Fibroblast of skin of back (primary cell): ENCODE results near the gene PLA2G6.
"Not testable (repeated sequence)": the region's sequence is repeated elsewhere in the genome, so short reads cannot be mapped to it uniquely, and the experiment has no call there.

Experiments
- DNase-seq: peaks from one replicate; pipeline ENCODE4 v3.0.0-alpha.2; 2013

Gene PLA2G6

GRCh38 chr22:38082986-38083710 is 98.5 kb downstream of the PLA2G6 start:
- DNase-seq: no peak

GRCh38 chr22:38081941-38082828 is 99.4 kb downstream of the PLA2G6 start:
- no peak for DNase-seq

DNA sequence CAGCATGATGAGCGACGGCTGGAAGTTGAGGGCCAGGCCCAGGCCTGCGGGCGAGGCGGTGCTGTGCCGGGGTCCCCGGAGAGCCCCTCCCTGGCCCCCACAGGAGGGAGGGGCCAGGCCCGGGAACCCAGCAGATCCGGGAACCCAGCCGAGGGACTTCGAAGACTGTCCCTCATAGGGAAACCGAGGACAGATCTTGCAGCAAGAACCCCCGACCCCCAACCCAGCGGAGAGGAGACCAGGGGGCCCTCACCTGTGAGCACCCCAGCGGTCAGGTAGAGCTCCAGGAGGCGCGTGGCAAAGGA is 100.0 kb downstream of the PLA2G6 start:
- no peak for DNase-seq

DNA sequence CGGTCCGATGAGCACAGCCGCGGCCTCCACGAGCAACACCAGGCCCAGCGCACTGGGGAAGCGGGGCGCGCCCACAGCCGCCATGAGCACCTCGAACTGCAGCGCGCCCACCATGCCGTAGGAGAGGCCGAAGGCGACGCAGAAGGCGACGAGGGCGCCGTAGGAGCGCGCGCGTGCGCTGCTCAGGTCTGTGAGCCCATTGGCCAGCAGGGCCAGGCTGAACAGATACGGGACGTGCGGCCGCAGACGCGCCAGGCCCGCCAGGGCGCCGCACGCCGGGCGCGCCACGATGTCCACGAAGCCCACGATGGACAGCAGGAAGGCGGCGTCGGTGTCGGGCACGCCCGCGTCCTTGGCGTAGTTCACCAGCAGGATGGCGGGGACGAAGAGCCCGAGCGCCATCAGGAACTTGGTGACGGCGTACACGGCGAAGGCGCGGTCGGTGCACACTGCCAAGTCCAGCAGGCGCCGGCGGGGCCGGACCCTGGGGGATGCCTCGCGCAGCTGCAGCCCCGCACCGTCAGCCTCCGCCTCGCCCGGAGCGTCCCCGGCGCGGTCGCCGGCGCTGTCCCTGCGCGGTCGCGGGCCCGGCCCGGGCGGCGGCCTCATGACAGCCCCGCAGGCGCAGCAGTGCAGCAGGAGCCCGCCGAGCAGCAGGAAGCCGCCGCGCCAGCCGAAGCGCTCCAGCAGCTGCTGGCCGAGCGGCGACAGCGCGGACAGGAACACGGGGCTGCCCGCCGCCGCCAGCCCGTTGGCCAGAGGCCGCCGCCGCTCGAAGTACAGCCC is 100.6 kb downstream of the PLA2G6 start:
- peak; percentile 52 for DNase-seq

DNA sequence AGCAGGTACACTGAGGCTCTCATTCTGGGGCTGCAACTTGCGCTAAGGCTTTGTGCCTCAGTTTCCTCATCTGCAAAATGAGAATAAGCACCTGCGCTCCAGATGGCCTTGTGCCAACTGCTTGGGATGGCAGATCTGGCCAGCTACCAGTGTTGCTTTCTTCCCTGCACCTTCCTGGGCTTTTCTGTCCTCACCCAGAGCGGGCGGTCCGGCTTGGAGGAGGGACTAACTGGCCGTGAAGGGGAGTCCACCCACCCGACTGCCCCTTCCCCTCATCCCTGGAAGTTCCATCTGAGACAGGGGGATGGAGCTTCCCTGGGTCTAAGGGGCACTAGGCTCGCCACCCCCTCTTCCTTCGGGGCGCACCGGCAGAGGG is 101.2 kb downstream of the PLA2G6 start:
- no peak for DNase-seq

- no peak for DNase-seq
Measured at GRCh38 chr22:38079804-38080203, 101.8 kb downstream of the PLA2G6 start.

DNA sequence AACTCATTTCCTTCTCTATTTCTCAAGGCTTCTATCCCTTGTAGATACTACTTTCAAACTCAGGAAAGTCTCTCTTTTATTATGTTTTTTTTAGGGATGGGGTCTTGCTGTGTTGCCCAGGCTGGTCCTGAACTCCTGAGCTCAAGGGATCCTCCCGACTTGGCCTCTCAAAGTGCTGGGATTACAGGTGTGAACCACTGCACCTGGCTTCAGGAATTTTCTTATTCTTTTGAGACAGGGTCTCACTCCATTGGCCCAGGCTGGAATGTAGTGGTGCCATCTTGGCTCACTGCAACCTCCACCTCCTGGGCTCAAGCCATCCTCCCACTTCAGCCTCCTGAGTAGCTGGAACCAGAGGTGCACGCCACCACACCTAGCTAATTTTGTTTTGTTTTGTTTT is 102.4 kb downstream of the PLA2G6 start:
- DNase-seq: not testable (repeated sequence)

DNA sequence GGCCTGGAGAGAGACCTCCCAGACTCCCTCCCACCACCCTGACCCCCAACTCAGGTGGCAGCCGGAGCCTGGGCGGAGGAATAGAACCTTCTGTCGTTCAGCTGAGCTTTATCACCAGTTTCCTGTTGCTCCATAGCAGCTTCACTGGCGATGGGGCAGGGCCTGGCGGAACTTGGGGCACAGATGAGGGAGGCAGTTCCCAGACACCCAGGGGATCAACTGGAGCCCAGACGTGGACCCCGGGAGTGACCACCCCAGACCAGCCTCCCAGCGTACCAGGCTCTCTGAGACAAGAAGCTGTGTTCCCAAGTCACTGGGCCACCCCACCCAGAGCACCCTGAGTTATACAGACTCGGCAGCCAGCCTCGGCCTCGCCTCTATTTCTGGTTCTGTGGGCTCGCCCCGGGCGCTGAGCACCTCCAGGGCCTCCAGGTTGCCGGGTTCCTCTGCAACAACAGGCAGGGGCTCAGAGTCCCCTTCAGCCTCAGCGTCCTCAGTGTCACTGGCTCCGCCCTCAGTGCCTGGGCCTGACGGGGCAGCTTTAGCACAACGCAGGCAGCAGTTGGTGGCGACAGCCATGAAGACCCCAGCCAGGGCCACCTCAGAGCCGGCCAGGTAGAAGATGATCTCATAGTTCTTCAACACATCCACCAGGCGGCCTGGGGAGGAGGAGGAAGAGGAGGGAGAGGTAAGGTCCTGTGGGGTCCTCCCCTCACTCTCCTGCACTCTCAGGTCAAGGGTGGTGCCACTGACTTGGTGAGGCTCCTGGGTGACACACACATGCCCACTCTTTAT is 103.4 kb downstream of the PLA2G6 start:
- no peak for DNase-seq

DNA sequence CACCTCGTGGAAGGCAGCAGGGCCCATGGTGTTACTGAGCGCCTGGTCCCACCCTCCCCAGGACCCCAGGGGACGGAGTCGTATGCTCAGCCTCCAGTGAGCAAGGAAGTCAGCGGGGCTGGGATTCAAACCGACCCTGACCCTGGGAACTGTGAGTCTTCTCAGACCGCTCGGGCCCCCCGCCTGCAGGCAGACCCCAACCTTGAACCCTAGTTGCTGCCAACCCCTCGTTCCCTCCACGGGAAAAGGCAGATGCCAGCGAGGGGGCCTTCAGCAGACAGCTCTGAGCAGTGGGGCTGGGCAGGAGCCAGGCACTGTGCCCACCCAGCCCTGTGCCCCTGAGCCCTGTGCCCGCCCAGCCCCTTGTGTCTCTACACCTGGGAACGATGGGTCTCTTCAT is 104.0 kb downstream of the PLA2G6 start:
- no peak for DNase-seq

DNA sequence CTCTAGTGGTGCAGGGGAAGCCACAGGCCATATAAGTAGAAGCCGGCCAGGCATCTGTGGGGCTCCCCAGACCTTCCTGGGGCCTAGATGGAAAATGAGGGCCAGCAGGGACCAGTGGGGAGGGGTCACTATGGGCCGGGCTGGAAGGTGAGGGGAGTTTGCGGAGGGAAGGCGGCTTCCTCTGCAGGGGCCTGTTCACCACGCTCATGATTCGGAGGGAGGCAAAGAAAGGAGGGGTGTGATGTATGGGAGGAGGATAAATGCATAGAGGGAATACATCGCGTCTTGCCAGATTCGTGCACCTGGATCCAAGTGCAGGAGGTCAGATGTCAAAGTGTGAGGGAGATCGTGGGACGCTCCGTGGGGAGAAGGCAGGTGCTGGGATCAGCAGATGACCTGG is 104.5 kb downstream of the PLA2G6 start:
- DNase-seq: no peak

DNA sequence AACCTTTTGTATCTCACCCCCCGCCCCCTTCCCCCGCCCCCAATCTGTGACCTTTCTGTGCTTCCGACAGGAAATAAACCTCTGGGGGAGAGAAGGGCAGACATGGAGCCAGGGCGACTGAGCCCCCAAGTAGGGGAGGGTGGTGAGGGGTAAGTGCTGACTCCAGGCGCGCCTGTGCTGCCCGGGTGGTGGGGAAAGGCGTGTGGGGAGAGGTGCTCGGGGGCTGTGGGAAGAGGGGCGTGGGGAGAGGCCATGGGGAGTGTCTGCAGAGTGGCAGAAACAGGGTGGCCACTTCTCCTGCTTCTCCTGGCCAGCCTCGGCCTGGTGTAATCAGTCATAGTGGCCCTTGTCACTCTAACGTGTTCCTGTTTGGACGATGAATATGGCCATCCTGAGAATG is 105.7 kb downstream of the PLA2G6 start:
- no peak for DNase-seq

DNA sequence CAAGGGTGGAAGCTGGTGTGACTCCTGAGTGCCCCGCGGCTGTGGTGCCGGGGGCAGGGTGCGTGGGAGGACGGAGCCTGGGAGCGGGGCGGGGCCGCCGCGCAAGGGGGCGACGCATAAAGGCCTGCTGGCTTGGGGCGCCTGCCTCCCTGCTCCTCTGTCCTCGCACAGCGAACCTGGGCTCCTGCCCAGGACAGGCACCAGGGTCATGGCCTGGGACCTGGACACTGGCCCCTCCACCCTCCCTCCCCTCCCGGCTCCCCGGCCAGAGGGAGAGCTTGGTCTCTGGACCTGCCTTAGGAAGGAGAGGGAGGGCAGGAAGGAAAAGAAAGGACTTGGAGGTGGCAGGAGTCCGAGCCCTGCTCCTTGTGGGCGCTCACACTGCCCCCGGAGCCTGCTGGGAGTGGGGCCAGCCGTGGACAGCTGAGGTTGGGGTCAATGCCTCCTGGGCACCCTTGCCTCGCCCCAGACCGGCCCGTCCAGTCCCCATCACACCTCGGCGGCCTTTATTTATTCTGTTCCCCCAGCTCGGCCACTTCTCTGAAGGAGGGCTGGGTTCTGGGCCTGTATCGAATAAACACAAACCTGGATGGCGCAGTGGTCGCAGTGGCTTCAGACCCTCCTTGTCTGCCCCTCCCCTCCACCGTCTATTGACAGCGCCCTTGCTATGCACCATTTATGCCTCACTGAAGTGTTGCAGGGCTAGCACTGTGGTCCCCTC is 106.4 kb downstream of the PLA2G6 start:
- DNase-seq: no peak

DNA sequence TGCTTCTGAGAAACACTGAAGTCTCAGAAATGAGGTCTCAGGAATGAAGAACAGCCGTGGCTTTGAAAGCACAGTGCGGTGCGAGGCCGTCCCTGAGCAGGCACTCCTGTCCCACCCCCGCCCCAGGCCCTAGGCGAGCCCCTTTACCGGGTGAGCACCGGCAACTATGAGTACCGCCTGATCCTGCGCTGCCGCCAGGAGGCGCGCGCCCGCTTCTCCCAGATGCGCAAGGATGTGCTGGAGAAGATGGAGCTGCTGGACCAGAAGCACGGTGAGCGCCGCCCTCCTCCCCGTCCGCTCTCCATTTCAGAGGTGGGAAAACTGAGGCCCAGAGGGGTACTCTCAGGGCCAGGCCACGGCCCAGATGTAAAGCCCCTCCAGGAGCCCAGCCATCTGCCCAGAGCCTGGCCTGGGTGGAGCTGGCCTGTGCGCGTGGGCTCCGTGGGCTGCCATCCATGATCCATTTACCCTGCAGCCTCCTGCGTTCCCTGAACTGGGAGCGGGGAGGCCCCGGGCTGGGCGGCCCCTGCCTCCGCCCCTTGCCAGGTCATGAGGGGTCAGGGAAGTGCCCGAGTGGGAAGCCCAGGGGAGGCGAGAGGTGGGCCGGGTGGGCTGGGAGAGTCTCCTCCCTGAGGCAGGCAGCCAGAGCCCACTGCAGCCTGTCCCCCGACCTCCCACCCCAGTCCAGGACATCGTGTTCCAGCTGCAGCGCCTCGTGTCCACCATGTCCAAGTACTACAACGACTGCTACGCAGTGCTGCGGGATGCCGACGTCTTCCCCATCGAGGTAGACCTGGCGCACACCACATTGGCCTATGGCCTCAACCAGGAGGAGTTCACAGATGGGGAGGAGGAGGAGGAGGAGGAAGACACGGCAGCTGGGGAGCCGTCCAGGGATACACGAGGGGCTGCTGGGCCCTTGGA is 107.2 kb downstream of the PLA2G6 start:
- peak; percentile 36 for DNase-seq

GRCh38 chr22:38073150-38074130 is 108.2 kb downstream of the PLA2G6 start:
- no peak for DNase-seq

- no peak for DNase-seq
Measured at GRCh38 chr22:38072322-38073149, 109.1 kb downstream of the PLA2G6 start.

DNA sequence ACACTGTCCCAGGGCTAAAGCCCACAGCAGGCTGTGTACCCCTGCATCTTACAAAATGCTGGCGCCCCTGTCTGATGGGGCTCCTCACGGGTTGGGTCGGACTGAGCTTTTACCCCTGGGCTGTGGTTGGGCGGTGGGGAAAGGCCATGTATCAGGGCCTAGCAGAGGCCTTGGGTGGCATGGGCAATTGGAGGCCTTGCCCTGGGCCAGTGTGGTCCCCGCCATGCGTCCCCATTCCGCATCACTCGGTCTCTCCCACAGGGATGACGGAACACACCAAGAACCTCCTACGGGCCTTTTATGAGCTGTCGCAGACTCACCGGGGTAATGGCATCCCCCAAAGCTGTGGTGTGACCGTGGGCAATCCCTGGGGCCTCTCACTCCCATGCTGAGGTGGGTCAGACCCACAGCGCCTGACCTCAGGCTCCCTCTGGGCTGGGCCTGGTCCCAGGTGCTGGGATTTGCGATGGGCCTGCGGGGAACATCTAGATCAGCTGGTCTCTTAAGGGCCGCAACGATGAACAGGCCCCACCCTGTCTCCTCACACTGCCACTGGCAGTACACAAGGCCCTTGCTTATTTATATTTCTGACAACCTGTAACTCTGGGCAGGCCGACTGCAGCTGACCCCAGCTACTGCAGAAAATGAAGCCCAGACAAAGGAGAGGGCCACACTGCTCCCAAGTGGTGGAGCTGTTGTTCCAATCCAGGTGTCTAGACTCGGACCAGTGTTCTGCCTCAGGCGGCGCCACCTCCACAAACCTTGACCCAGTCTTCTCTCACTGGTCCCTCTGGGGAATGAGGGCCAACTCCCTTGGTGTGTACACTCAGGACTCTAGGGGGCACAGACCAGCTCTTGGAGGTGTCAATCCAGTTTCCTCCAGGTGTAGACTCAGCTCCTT is 110.0 kb downstream of the PLA2G6 start:
- no peak for DNase-seq

DNA sequence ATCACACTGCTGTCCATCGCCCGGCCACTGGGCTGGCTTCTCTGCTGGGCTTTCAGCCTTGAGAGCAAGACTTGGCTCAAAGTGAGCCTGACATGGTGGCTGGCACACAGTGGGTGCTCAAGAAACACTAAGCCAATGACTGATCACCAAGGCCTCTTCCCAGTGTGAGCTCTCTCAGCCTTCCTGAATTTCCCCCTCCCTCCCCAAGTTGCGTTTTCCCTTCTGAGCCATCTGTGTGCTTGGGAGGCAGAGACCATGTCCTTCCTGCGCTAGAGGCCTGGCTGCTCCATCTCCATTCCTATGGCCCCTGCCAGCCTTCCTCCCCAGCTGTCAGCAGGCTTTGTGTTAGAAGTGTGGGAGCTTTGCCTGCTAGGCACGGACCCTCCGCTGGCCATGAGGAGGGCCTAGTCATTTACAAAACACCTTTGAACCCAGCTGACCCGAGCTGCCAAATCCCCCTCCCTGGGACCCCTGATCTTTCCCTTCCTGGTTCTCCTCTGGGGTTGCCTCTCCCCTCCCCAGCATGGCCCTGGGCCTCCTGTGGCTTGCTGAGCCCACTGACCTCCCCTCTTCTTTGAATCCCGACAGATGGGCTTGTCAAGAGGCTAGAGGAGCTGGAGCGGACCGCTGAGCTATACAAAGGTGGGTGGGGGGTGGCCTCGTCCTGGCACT is 111.2 kb downstream of the PLA2G6 start:
- DNase-seq: no peak
